Kidney (tissue), 14 donors: ENCODE measurements around the gene C11orf21. TPM values are rescaled to one million over a fixed set of nuclear protein-coding genes. Genes with fewer than 3 reads are reported as not detected.

Source experiments
- DNase-seq, 5 donors: peaks; one replicate each; pipeline ENCODE4 v3.0.0-alpha.2; 2013 to 2020
- FAIRE-seq: peaks from 2 replicates; lab custom pipeline; 2012; peaks lifted over from hg19 to GRCh38; lab: Jason Lieb, UNC
- H3K27ac ChIP-seq, 2 donors: one replicate each; pipeline ENCODE4 v1.7.0; 2013; ENCODE audit warnings: low read depth in 2 of 2, low read length in 2 of 2, inconsistent platforms in 1 of 2
- H3K27me3 ChIP-seq: one replicate; pipeline ENCODE4 v1.7.1; 2013; ENCODE audit warnings: low read length, inconsistent platforms; ENCODE audit not compliant: control insufficient read depth, insufficient read depth
- H3K36me3 ChIP-seq, 3 donors: one replicate each; pipeline versions ENCODE4 v1.7.0 to v1.7.1; 2013; ENCODE audit warnings: low read length in 3 of 3, control low read depth in 1 of 3, inconsistent platforms in 1 of 3; ENCODE audit not compliant: insufficient read depth in 3 of 3, control insufficient read depth in 2 of 3
- H3K4me1 ChIP-seq, 3 donors: one replicate each; pipeline versions ENCODE4 v1.7.0 to v1.7.1; 2013; ENCODE audit warnings: low read length in 3 of 3, inconsistent platforms in 1 of 3, low read depth in 1 of 3; ENCODE audit not compliant: control insufficient read depth in 2 of 3, insufficient read depth in 2 of 3
- H3K4me3 ChIP-seq, 3 donors: one replicate each; pipeline versions ENCODE4 v1.7.0 to v1.8.1; 2013; ENCODE audit warnings: low read length in 3 of 3, control low read depth in 1 of 3, inconsistent platforms in 1 of 3
- H3K9ac ChIP-seq, 3 donors: one replicate each; pipeline versions ENCODE4 v1.7.0 to v1.7.1; 2013; ENCODE audit warnings: low read length in 3 of 3, control low read depth in 1 of 3, inconsistent platforms in 1 of 3
- H3K9me3 ChIP-seq, 3 donors: one replicate each; pipeline versions ENCODE4 v1.7.0 to v1.7.1; 2013; ENCODE audit warnings: low read length in 3 of 3, control low read depth in 1 of 3, inconsistent platforms in 1 of 3; ENCODE audit not compliant: control insufficient read depth in 2 of 3, insufficient read depth in 1 of 3
- CTCF ChIP-seq: IDR thresholded peaks from 3 replicates; pipeline ENCODE4 v1.5.1; 2012; ENCODE audit warnings: mild to moderate bottlenecking, moderate library complexity, borderline replicate concordance; ENCODE audit not compliant: insufficient read depth; ENCODE audit errors: extremely low read depth
- intact Hi-C: fragments of 100-400 bp; cut with DNase I; formaldehyde crosslinking; loops from one replicate; pipeline ENCODE4 v1.11.1; 2022
- polyA plus RNA-seq: library from polyadenylated mRNA; stranded (reverse); fragments of 350-450 nt; fragmentation: Illumina TruSeq; extraction: RNeasy Lipid Tissue Mini Kit (QIAGEN cat#74804); gene quantifications from one replicate; pipeline ENCODE4 v1.2.3, GENCODE V29; 2014; ENCODE audit warnings: low read depth, low replicate concordance; ENCODE audit not compliant: insufficient read depth
- total RNA-seq: library from RNA; stranded (reverse); fragmentation: NEBNext Ultra II Directional; extraction: Animal tissue kit (Norgen Biotek cat#: 25700); gene quantifications from one replicate; pipeline ENCODE4 v1.2.1, GENCODE V29; 2021
- donor health status: control.
- donor health status: control.
- donor health status: control.
- donor health status: control.
- donor health status: control.
- donor health status: DM: yes; HTN: yes; CAD: no.
- donor health status: Normal renal cell carcinoma (clear cell type).

The C11orf21 gene
- total and polyA plus RNA-seq, 2 donors from 2014 or later = 0.17 to 4.9 TPM

GRCh38 chr11:2328656-2329354 is 27.1 kb upstream of the C11orf21 start:
- DNase-seq = no peak
- FAIRE-seq = no peak
- Histone ChIP-seq H3K4me1 (no peaks in the 10 kb centered on the region), H3K9me3 (no peaks in the 10 kb centered on the region), H3K4me3 (no peak overlapping the region), H3K36me3 (no peaks in the 10 kb centered on the region), H3K27ac (no peak overlapping the region), H3K27me3 (no peaks in the 10 kb centered on the region), H3K9ac (no peak overlapping the region)
- intact Hi-C loops = no loop called here
- TF ChIP-seq CTCF = no peak

- intact Hi-C loops = no loop called here
Observed at GRCh38 chr11:2328021-2328420, 26.3 kb upstream of the C11orf21 start.

GRCh38 chr11:2327032-2327431 is 25.3 kb upstream of the C11orf21 start:
- H3K27me3 ChIP-seq = no peaks in the 10 kb centered on the region
- TF ChIP-seq CTCF = no peak
- no peaks in the 10 kb centered on the region for H3K9me3 ChIP-seq
- no peaks in the 10 kb centered on the region for H3K36me3 ChIP-seq
- DNase-seq = peak in 1 of 5 donors; percentile 52
- no peaks in the 10 kb centered on the region for H3K4me1 ChIP-seq
- H3K4me3 ChIP-seq = no peak overlapping the region
- intact Hi-C loops = no loop called here
- FAIRE-seq = no peak
- no peak overlapping the region for H3K27ac ChIP-seq
- H3K9ac ChIP-seq = no peak overlapping the region

More at GRCh38 chr11:2328021-2328420, 26.3 kb upstream of the C11orf21 start:
- DNase-seq = no peak
- no peak overlapping the region for H3K9ac ChIP-seq
- no peaks in the 10 kb centered on the region for H3K27me3 ChIP-seq
- no peaks in the 10 kb centered on the region for H3K4me1 ChIP-seq
- no peak overlapping the region for H3K27ac ChIP-seq
- TF ChIP-seq CTCF = no peak
- no peaks in the 10 kb centered on the region for H3K36me3 ChIP-seq
- H3K4me3 ChIP-seq = no peak overlapping the region
- no peaks in the 10 kb centered on the region for H3K9me3 ChIP-seq
- FAIRE-seq = no peak
